DMS114 treated with DMSO at 0.1 percent for 48 hours (cell line): Measurements from ENCODE around the gene SH3GLB2.
"Not testable (repeated sequence)": the region's sequence is repeated elsewhere in the genome, so short reads cannot be mapped to it uniquely, and the experiment has no call there.

Source experiments
- DNase-seq: peaks from one replicate; lab custom pipeline; 2025; ENCODE audit not compliant: unreplicated experiment; lab: John Stamatoyannopoulos, UW

Gene SH3GLB2

GRCh38 chr9:129001504-129002325 is 26.4 kb downstream of the SH3GLB2 start:
- no peak for DNase-seq

GRCh38 chr9:128999581-129000206 is 28.4 kb downstream of the SH3GLB2 start:
- no peak for DNase-seq

- DNase-seq = no peak
Measured at GRCh38 chr9:128998462-128998861, 29.7 kb downstream of the SH3GLB2 start.

GRCh38 chr9:128995791-128996190 is 32.3 kb downstream of the SH3GLB2 start:
- DNase-seq = no peak

- DNase-seq = no peak
Measured at GRCh38 chr9:128992995-128993394, 35.1 kb downstream of the SH3GLB2 start.

GRCh38 chr9:128987805-128988204 is 40.3 kb downstream of the SH3GLB2 start:
- no peak for DNase-seq

- no peak for DNase-seq
Measured at GRCh38 chr9:128986671-128987070, 41.5 kb downstream of the SH3GLB2 start.

GRCh38 chr9:128983536-128983935 is 44.6 kb downstream of the SH3GLB2 start:
- DNase-seq = no peak

GRCh38 chr9:128979111-128979510 is 49.0 kb downstream of the SH3GLB2 start:
- DNase-seq = no peak

GRCh38 chr9:128972956-128973355 is 55.2 kb downstream of the SH3GLB2 start:
- no peak for DNase-seq

- no peak for DNase-seq
Measured at GRCh38 chr9:128969491-128969890, 58.6 kb downstream of the SH3GLB2 start.

- not testable (repeated sequence) for DNase-seq
Measured at GRCh38 chr9:128961403-128961802, 66.7 kb downstream of the SH3GLB2 start.
